Smooth muscle cell of the brain vasculature (primary cell): ENCODE data around the gene TMEM131L.

ENCODE experiments used
- DNase-seq: peaks from one replicate; pipeline ENCODE4 v3.0.0-alpha.2; 2012; ENCODE audit warnings: low read depth, low spot score

TMEM131L gene

GRCh38 chr4:153476829-153477574 lies 10.8 kb downstream of the TMEM131L start:
- no peak for DNase-seq

- no peak for DNase-seq
Measured at GRCh38 chr4:153479101-153479500, 12.9 kb downstream of the TMEM131L start.

- no peak for DNase-seq
Measured at GRCh38 chr4:153480704-153481103, 14.5 kb downstream of the TMEM131L start.

GRCh38 chr4:153481478-153481877 lies 15.3 kb downstream of the TMEM131L start:
- DNase-seq: no peak

- DNase-seq: no peak
Measured at GRCh38 chr4:153483432-153484418, 17.6 kb downstream of the TMEM131L start.

- DNase-seq: no peak
Measured at GRCh38 chr4:153485359-153485758, 19.2 kb downstream of the TMEM131L start.

- DNase-seq: no peak
Measured at GRCh38 chr4:153485860-153486259, 19.7 kb downstream of the TMEM131L start.

- no peak for DNase-seq
Measured at GRCh38 chr4:153486281-153487151, 20.4 kb downstream of the TMEM131L start.

GRCh38 chr4:153488006-153488891 lies 22.1 kb downstream of the TMEM131L start:
- DNase-seq: no peak

- DNase-seq: no peak
Measured at GRCh38 chr4:153489856-153490558, 23.8 kb downstream of the TMEM131L start.

GRCh38 chr4:153490985-153491483 lies 24.9 kb downstream of the TMEM131L start:
- DNase-seq: no peak

- no peak for DNase-seq
Measured at GRCh38 chr4:153494562-153494961, 28.4 kb downstream of the TMEM131L start.

- no peak for DNase-seq
Measured at GRCh38 chr4:153495480-153496193, 29.5 kb downstream of the TMEM131L start.

- DNase-seq: no peak
Measured at GRCh38 chr4:153497091-153497531, 31.0 kb downstream of the TMEM131L start.

GRCh38 chr4:153497988-153498967 lies 32.1 kb downstream of the TMEM131L start:
- no peak for DNase-seq

- DNase-seq: no peak
Measured at GRCh38 chr4:153499005-153499404, 32.8 kb downstream of the TMEM131L start.

GRCh38 chr4:153501578-153501977 lies 35.4 kb downstream of the TMEM131L start:
- no peak for DNase-seq

- DNase-seq: no peak
Measured at GRCh38 chr4:153502584-153502983, 36.4 kb downstream of the TMEM131L start.
